Activated CD4-positive, alpha-beta T cell treated with anti-CD3 and anti-CD28 coated beads, Interleukin-2, amount 10 ng/mL, durations not matched to agents 24 days and 14 days (primary cell): ENCODE results near the gene AKAP1. TPM values are rescaled to one million over a fixed set of nuclear protein-coding genes. Genes with fewer than 3 reads are reported as not detected.
A peak's percentile ranks its signal among the peaks of the same experiment; 100 is the strongest.

ENCODE experiments used
- DNase-seq: peaks from one replicate; pipeline ENCODE4 v3.0.0; 2022
- H3K27ac Mint-ChIP-seq: one replicate; pipeline ENCODE4 v1.8.0; 2022; ENCODE audit warnings: mild to moderate bottlenecking, mixed read lengths
- H3K27me3 Mint-ChIP-seq: one replicate; pipeline ENCODE4 v1.8.0; 2022; ENCODE audit warnings: mixed read lengths
- H3K36me3 Mint-ChIP-seq: one replicate; pipeline ENCODE4 v1.8.0; 2022; ENCODE audit warnings: low read depth, mild to moderate bottlenecking, mixed read lengths
- H3K4me1 Mint-ChIP-seq: one replicate; pipeline ENCODE4 v1.8.0; 2021; ENCODE audit warnings: mixed read lengths
- H3K4me3 Mint-ChIP-seq: one replicate; pipeline ENCODE4 v1.8.0; 2022; ENCODE audit warnings: mild to moderate bottlenecking, moderate library complexity, mixed read lengths
- H3K9me3 Mint-ChIP-seq: one replicate; pipeline ENCODE4 v1.8.0; 2021; ENCODE audit warnings: mixed read lengths
- intact Hi-C: fragments of 100-400 bp; cut with micrococcal nuclease; formaldehyde crosslinking; loops from one replicate; pipeline ENCODE4 v1.15.1; 2023
- total RNA-seq: library from RNA; stranded (reverse); gene quantifications from 2 replicates; pipeline ENCODE4 v1.2.3, GENCODE V29; 2022

AKAP1 gene, protein sequence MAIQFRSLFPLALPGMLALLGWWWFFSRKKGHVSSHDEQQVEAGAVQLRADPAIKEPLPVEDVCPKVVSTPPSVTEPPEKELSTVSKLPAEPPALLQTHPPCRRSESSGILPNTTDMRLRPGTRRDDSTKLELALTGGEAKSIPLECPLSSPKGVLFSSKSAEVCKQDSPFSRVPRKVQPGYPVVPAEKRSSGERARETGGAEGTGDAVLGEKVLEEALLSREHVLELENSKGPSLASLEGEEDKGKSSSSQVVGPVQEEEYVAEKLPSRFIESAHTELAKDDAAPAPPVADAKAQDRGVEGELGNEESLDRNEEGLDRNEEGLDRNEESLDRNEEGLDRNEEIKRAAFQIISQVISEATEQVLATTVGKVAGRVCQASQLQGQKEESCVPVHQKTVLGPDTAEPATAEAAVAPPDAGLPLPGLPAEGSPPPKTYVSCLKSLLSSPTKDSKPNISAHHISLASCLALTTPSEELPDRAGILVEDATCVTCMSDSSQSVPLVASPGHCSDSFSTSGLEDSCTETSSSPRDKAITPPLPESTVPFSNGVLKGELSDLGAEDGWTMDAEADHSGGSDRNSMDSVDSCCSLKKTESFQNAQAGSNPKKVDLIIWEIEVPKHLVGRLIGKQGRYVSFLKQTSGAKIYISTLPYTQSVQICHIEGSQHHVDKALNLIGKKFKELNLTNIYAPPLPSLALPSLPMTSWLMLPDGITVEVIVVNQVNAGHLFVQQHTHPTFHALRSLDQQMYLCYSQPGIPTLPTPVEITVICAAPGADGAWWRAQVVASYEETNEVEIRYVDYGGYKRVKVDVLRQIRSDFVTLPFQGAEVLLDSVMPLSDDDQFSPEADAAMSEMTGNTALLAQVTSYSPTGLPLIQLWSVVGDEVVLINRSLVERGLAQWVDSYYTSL
- 54.6 and 56.8 TPM in 2 replicates for total RNA-seq

DNA sequence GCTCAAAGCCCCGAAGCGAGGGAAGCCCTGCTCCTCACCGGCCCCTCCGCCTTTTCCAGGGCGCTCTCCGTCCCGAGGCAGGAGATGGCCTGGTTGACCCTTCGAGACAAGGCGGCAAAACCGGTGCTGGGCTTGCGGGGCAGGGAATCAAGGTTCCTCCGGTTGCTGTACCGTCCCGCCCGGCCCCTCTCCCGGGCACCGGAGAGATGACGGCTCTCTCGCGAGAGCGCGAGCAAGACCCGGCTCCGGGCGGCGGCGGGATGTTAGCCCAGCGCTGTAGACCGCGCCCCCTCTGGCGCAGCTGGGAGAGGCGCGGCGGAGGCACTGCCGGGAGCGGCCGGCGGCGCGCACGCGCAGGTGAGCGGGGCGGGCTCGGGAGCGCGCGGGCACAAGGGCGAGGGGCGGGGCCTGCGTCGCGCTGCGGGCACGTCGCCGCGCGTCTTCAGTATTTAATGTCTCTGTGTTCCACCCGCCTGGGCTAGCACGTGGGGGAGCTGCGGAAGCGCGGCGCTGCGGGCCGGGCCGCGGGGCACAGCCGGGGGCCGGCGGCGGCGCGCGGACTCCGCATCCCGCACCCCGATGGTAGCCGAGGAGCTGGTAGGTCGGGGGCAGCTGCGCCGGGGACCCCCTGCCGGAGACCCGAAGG is at the start of gene AKAP1:
AKAP1 (plus strand) TSS at position 445 of the 646 bp plus-strand sequence. CDS start 20,219 bp downstream, outside the sequence.
- Mint-ChIP-seq H3K27me3 (peaks cover 10% of the 10 kb centered on the region), H3K4me3 (peak within 1 kb of the TSS; percentile 93), H3K4me1 (peaks cover 45% of the 10 kb centered on the region), H3K9me3 (no peaks in the 10 kb centered on the region), H3K36me3 (peaks cover 13% of the 10 kb centered on the region), H3K27ac (peak within 1 kb of the TSS; percentile 92)
- DNase-seq: peak; percentile 99
- intact Hi-C loops: loop anchor here (2.0 to 5.0 kb wide), 6 partner anchors 38 to 1432 kb away; partner anchors contain the start of genes C17orf67, DGKE, DYNLL2 and SRSF1

DNA sequence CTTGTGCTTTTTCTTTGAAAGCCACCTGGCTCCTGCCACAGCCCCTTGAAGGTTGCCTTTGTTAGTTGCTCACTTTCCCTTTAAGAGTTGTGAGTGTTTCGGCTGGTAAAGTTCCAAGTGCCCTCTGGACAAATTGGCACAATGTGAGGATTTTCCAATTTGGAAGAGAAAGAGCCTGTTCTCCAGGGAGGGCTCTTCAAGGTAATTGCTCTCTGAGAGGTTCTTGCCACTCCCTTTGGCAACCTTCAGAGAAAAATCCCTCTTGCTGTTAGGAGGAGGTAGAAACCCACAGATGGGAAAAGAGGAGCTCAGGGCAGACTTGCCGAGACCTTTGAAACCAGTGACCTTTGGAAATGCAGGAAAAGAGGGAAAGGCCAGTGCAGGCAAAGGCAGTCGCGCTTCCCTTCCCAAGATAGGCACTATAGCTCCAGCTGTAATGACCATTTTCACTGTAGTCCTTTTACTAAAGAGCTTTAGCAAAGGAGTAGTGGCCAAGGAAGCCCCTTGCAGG is 49.0 kb upstream of the AKAP1 start:
- Mint-ChIP-seq H3K4me3 (no peak overlapping the region), H3K9me3 (no peaks in the 10 kb centered on the region), H3K36me3 (no peaks in the 10 kb centered on the region), H3K27ac (no peak overlapping the region), H3K27me3 (peaks cover 40% of the 10 kb centered on the region), H3K4me1 (no peaks in the 10 kb centered on the region)
- no peak for DNase-seq
- intact Hi-C loops: no loop called here

DNA sequence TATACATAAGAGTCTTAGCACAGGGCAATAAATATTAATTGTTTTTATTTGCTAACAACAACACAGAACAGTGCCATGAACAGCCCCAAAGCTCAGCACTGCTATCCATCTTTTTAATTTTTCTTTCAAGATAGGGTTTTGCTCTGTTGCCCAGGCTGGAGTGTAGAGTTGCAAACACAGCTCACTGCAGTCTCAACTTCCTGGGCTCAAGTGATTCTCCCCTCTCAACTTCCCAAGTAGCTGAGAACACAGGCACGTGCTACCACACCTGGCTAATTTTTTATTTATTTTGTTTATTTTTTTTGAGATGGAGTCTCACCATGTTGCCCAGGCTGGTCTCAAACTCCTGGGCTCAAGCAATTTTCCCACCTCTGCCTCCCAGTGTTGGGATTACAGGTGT is 47.6 kb upstream of the AKAP1 start:
- H3K4me1 Mint-ChIP-seq: no peaks in the 10 kb centered on the region
- no peaks in the 10 kb centered on the region for H3K9me3 Mint-ChIP-seq
- peaks cover 49% of the 10 kb centered on the region for H3K27me3 Mint-ChIP-seq
- no peak overlapping the region for H3K4me3 Mint-ChIP-seq
- intact Hi-C loops: no loop called here
- H3K36me3 Mint-ChIP-seq: no peaks in the 10 kb centered on the region
- no peak for DNase-seq
- H3K27ac Mint-ChIP-seq: no peak overlapping the region

DNA sequence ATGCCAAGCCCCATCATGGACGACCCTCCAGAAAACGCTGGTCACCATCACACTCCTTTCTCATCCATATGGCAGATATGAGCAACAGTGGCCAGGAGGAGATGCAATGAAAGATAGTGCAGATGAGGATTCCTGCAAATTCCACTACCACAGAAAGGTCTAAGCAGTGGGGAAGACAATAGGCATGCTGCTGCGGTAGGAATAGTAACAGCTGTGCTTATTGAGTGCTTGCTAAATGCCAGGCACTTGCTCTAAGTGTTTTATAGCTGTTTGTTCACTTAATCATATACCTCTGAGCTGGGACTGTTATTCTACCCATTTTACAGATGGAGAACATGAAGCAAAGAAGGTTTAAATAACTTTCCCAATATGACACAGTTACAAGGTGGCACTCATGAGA is 46.6 kb upstream of the AKAP1 start:
- intact Hi-C loops: no loop called here
- DNase-seq: no peak
- Mint-ChIP-seq H3K27me3 (peaks cover 56% of the 10 kb centered on the region), H3K36me3 (no peaks in the 10 kb centered on the region), H3K9me3 (no peaks in the 10 kb centered on the region), H3K27ac (no peak overlapping the region), H3K4me3 (no peak overlapping the region), H3K4me1 (no peaks in the 10 kb centered on the region)

DNA sequence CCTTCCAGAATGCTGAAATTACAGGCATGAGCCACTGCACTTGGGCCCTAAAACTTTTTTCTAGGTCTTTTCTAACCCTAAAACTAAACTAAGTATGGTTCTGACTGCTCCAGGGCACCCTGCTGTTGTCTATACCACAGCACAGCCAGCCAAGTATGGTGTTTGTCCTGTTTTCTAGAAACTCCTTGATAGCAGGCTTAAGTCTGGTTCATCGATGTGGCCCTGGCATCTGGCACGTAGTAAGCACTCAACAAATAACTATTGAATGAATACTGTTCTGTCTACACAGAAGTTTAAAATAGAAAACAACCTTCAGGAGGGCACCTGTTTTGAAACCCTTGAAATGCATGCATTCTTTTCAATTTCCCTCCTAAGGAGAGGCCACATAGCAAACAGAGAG is 44.5 kb upstream of the AKAP1 start:
- Mint-ChIP-seq H3K4me3 (no peak overlapping the region), H3K27ac (no peak overlapping the region), H3K36me3 (no peaks in the 10 kb centered on the region), H3K4me1 (peaks cover 4% of the 10 kb centered on the region), H3K9me3 (no peaks in the 10 kb centered on the region), H3K27me3 (peaks cover 71% of the 10 kb centered on the region)
- intact Hi-C loops: no loop called here
- DNase-seq: no peak

DNA sequence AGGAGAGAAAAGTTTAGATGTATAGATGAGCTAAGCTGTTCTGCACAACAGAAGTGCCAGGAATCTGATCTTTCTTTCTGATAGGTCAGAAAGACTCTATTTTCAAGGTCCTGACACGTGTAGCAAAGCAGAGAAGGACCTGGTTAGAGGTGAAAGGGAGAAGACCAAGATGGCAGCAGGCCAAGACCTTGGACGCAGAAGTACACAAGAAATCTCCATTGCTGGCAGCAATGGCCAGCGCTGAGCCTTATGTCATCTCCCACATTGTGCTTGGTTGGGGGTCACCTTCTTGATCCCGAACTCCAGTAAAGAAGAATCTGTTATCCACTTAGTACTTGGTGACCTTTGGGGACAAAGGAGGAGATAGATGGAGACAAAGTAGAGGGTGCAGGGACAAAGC is 41.8 kb upstream of the AKAP1 start:
- no peaks in the 10 kb centered on the region for H3K36me3 Mint-ChIP-seq
- H3K9me3 Mint-ChIP-seq: no peaks in the 10 kb centered on the region
- no peak overlapping the region for H3K4me3 Mint-ChIP-seq
- intact Hi-C loops: no loop called here
- no peak for DNase-seq
- no peak overlapping the region for H3K27ac Mint-ChIP-seq
- peaks cover 75% of the 10 kb centered on the region for H3K27me3 Mint-ChIP-seq
- H3K4me1 Mint-ChIP-seq: peaks cover 20% of the 10 kb centered on the region

DNA sequence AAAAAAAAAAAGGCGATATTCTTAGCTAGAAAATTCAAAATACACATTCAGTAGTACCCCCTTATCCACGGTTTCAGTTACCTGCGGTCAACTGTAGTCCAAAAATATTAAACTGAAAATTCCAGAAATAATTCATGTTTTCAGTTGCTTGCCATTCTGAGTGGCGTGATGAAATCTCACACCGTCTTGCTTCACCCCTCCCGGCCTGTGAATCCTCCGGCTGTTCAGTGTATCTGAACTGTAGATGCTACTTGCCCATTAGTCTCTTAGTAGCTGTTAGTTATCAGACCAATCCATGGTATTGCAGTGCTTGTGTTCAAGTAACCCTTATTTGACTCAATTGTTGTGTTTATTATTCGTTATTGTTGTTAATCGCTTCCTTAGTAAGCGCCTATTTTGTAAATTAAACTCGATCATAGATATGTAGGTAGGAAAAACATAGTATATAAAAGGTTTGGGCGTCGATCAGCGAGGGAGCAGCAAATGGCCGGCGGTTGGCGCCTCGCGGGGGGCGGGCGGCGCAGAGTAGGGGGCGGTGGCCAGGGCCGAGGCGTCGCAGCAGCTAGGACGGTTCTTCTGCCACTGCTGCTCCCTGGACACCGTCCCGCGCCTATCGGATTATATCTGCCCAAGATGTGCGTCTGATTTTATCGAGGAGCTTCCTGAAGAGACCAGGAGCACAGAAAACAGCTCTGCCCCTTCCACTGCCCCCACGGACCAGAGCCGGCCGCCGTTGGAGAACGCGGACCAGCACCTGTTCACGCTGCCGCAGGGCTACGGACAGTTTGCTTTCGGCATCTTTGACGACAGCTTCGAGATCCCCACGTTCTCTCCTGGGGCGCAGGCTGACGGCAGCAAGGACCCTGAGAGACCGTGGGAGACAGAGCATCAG is 39.8 kb upstream of the AKAP1 start:
- Mint-ChIP-seq H3K4me3 (peak overlapping the region; percentile 81), H3K4me1 (peaks cover 20% of the 10 kb centered on the region), H3K27ac (no peak overlapping the region), H3K36me3 (no peaks in the 10 kb centered on the region), H3K9me3 (no peaks in the 10 kb centered on the region), H3K27me3 (peaks cover 68% of the 10 kb centered on the region)
- DNase-seq: no peak
- intact Hi-C loops: no loop called here

DNA sequence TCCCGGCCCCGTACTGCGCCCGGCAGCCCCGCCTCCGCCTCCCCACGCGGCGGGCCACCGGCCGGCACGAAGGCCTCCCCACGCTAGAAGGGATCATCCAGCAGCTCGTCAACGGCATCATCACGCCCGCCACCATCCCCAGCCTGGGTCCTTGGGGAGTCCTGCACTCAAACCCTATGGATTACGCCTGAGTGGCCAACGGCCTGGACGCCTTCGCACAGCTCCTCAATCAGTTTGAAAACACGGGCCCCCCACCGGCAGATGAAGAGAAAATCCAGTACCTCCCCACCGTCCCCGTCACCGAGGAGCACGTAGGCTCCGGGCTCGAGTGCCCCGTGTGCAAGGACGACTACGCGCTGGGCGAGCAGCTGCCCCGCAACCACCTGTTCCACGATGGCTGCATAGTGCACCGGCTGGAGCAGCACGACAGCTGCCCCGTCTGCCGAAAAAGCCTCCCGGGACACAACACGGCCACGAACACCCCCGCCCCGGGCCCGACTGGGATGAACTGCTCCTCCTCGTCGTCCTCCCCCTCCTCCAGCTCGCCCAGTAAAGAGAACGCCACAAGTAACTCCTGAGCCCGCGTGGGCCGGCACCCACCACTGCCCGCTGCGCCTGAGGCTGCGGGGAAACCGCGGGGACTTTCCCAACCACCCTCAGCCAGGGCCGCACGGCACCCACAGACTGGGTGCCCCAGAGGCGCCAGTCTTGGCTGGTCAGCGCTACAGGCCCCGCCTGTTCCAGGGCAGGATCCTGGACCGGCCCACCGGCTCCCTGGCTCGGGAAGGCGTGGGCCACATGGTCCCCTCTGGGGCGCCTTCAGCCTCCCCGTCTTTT is 39.0 kb upstream of the AKAP1 start:
- H3K27ac Mint-ChIP-seq: peak overlapping the region; percentile 72
- peaks cover 66% of the 10 kb centered on the region for H3K27me3 Mint-ChIP-seq
- H3K9me3 Mint-ChIP-seq: no peaks in the 10 kb centered on the region
- intact Hi-C loops: loop anchor here (2.0 kb wide), 1 partner anchor 39 kb away; the partner anchor contains the start of gene AKAP1
- H3K4me3 Mint-ChIP-seq: peak overlapping the region; percentile 81
- peaks cover 20% of the 10 kb centered on the region for H3K4me1 Mint-ChIP-seq
- peak; percentile 78 for DNase-seq
- H3K36me3 Mint-ChIP-seq: no peaks in the 10 kb centered on the region

DNA sequence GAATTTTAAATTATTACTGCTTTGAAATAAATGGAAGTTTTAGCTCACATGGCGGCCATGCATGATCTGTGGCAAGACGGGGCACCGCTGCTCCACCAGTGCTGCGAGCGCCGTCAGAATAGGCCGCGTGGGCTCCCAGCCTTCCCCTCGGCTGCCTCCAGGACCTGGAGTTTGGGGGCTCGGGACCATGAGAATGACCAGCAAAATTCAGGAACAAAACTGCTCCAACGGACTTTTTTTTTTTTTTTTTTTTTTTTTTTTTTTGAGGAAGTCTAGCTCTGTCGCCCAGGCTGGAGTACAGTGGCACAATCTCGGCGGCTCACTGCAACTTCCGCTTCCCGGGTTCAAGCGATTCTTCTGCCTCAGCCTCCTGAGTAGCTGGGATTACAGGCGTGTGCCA is 38.3 kb upstream of the AKAP1 start:
- peaks cover 62% of the 10 kb centered on the region for H3K27me3 Mint-ChIP-seq
- H3K36me3 Mint-ChIP-seq: no peaks in the 10 kb centered on the region
- DNase-seq: no peak
- no peak overlapping the region for H3K27ac Mint-ChIP-seq
- H3K4me1 Mint-ChIP-seq: peaks cover 20% of the 10 kb centered on the region
- intact Hi-C loops: loop anchor here (2.0 kb wide), 1 partner anchor 38 kb away; the partner anchor contains the start of gene AKAP1
- H3K9me3 Mint-ChIP-seq: no peaks in the 10 kb centered on the region
- H3K4me3 Mint-ChIP-seq: peak overlapping the region; percentile 29

DNA sequence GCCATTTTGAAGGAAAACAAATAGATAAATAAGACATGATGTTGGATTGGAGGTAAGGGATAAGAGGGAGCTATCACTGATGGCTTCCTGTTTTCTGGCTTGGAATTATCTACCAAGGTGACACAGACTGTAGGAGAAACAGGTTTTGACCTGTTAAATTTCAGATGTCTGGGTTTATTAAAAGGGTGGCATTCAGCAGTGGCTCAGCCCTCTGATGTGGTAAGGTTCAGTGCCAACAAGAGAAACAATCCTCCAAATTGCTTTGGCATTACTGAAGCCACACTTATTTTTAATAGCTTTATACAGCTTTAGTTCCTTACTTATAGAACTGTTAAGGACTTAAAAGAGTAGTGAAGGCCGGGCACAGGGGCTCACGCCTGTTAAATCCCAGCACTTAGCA is 37.0 kb upstream of the AKAP1 start:
- Mint-ChIP-seq H3K9me3 (no peaks in the 10 kb centered on the region), H3K36me3 (no peaks in the 10 kb centered on the region), H3K27me3 (peaks cover 56% of the 10 kb centered on the region), H3K4me1 (peaks cover 20% of the 10 kb centered on the region), H3K27ac (no peak overlapping the region), H3K4me3 (no peak overlapping the region)
- DNase-seq: no peak
- intact Hi-C loops: no loop called here

DNA sequence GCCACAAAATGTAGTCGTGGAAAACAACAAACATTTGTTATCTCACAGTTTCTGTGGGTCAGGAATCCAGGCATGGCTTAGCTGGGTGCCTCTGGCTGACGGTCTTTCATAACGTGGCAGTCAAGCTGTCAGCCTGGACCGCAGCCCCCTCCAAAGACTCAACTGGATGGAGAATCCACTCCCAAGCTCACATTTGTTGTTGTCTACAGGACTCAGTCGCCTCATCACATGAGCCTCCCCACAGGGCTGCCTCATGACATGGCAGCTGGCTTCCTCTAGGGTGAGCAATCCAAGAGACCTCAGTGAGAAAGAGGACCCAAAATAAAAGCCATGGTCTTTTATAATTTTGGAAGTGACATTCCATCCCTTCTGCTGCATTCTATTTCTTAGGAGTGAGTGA is 34.7 kb upstream of the AKAP1 start:
- Mint-ChIP-seq H3K9me3 (no peaks in the 10 kb centered on the region), H3K36me3 (no peaks in the 10 kb centered on the region), H3K27ac (no peak overlapping the region), H3K27me3 (peaks cover 38% of the 10 kb centered on the region), H3K4me1 (peaks cover 21% of the 10 kb centered on the region), H3K4me3 (no peak overlapping the region)
- DNase-seq: no peak
- intact Hi-C loops: no loop called here

DNA sequence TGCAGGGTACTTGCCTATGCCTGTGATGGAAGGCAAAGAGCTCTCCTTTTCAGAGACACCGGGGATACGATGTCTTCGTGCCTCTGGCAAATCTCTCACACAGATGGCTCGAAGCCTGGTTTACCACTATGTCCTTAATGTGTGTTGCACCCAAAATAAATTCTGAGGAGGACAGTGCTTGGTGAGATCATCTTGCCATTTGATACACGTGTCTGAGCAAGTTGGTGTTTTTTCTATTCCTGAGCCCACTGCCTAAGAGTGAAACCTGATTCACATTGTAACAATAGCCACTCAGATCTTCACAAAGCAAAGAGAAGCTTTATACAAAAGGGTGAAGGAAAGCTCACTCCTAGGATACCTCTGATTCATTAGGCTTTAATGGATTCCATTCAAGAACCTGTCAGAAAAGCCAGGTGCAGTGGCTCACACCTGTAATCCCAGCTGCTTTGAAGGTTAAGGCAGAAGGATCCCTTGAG is 33.1 kb upstream of the AKAP1 start:
- no peaks in the 10 kb centered on the region for H3K36me3 Mint-ChIP-seq
- H3K4me1 Mint-ChIP-seq: peaks cover 11% of the 10 kb centered on the region
- no peak overlapping the region for H3K27ac Mint-ChIP-seq
- H3K27me3 Mint-ChIP-seq: peaks cover 28% of the 10 kb centered on the region
- intact Hi-C loops: no loop called here
- no peak for DNase-seq
- no peaks in the 10 kb centered on the region for H3K9me3 Mint-ChIP-seq
- H3K4me3 Mint-ChIP-seq: no peak overlapping the region
